Measurements from ENCODE around the gene NOC4L.
"Not testable (repeated sequence)": the region's sequence is repeated elsewhere in the genome, so short reads cannot be mapped to it uniquely, and the experiment has no call there.

NOC4L gene

GRCh38 chr12:132144115-132144809, at the start of gene NOC4L, which contains the start of gene DDX51:
TSS of gene NOC4L (plus strand) at chr12:132144457. CDS start at chr12:132144489, 32 bp downstream.
TSS of gene DDX51 (minus strand) at chr12:132144319. CDS start at chr12:132144296, 23 bp downstream.
- DNase-seq: peak; percentile 97 to 99 (median 99)

- no peak for DNase-seq
These were observed 48.5 kb upstream of the NOC4L start for GRCh38 chr12:132095520-132096409.

- DNase-seq: no peak
These were observed 44.5 kb upstream of the NOC4L start for GRCh38 chr12:132099739-132100138.

GRCh38 chr12:132100306-132101065, 43.8 kb upstream of the NOC4L start:
- no peak for DNase-seq

GRCh38 chr12:132102297-132102696, 42.0 kb upstream of the NOC4L start:
- DNase-seq: no peak

GRCh38 chr12:132103072-132103471, 41.2 kb upstream of the NOC4L start:
- not testable (repeated sequence) for DNase-seq

- DNase-seq: no peak
These were observed 40.5 kb upstream of the NOC4L start for GRCh38 chr12:132103542-132104308.

GRCh38 chr12:132105467-132105866, 38.8 kb upstream of the NOC4L start:
- no peak for DNase-seq

- no peak for DNase-seq
These were observed 37.3 kb upstream of the NOC4L start for GRCh38 chr12:132106921-132107320.

GRCh38 chr12:132108211-132108832, 35.9 kb upstream of the NOC4L start:
- no peak for DNase-seq

- peak in 2 of 3 donors; percentile 5 to 26 for DNase-seq
These were observed 34.5 kb upstream of the NOC4L start for GRCh38 chr12:132109741-132110140.

GRCh38 chr12:132110677-132111076, 33.6 kb upstream of the NOC4L start:
- DNase-seq: no peak

GRCh38 chr12:132111654-132112304, 32.5 kb upstream of the NOC4L start:
- no peak for DNase-seq

GRCh38 chr12:132114667-132115066, 29.6 kb upstream of the NOC4L start:
- DNase-seq: no peak

- no peak for DNase-seq
These were observed 28.8 kb upstream of the NOC4L start for GRCh38 chr12:132115500-132115899.

- no peak for DNase-seq
These were observed 27.3 kb upstream of the NOC4L start for GRCh38 chr12:132116709-132117557.

GRCh38 chr12:132117558-132117875, 26.7 kb upstream of the NOC4L start:
- DNase-seq: no peak

- no peak for DNase-seq
These were observed 25.4 kb upstream of the NOC4L start for GRCh38 chr12:132118876-132119275.

- no peak for DNase-seq
These were observed 23.0 kb upstream of the NOC4L start for GRCh38 chr12:132121283-132121682.

- peak in 1 of 3 donors; percentile 17 for DNase-seq
These were observed 20.1 kb upstream of the NOC4L start for GRCh38 chr12:132123970-132124765.
